GM10266 (cell line): Measurements from ENCODE around the gene CELA2B.
"Not testable (repeated sequence)": the region's sequence is repeated elsewhere in the genome, so short reads cannot be mapped to it uniquely, and the experiment has no call there.

Source experiments
- DNase-seq: peaks from one replicate; pipeline ENCODE4 v3.0.0; 2012; ENCODE audit errors: extremely low spot score
- TF ChIP-seq, protein P1 (sequence below): IDR thresholded peaks from 2 replicates; pipeline ENCODE4 v1.5.1; 2012; ENCODE audit warnings: mild to moderate bottlenecking, low read depth; ENCODE audit not compliant: control insufficient read depth, insufficient read depth; ENCODE audit errors: missing control alignments

Gene CELA2B

DNA sequence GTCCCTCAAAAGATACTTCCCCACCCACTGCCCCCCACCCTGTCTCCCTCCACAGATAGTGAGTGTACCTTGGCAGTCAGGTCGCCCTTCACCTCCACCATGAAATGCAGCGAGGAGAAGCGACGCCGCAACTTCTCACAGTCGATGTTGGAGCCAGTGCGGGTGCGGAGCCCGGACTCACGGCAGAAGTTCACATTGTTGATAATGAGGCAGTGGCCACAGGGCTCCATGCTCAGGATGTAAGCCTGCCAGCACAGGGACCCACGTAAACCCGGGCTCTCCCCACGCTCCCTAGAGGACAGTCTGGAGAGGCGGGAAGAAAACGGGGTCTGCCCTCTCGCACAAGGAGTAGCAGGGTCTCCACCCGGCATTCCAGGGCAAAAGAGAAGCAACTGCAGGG is 30.9 kb downstream of the CELA2B start:
- TF ChIP-seq, protein P1, sequence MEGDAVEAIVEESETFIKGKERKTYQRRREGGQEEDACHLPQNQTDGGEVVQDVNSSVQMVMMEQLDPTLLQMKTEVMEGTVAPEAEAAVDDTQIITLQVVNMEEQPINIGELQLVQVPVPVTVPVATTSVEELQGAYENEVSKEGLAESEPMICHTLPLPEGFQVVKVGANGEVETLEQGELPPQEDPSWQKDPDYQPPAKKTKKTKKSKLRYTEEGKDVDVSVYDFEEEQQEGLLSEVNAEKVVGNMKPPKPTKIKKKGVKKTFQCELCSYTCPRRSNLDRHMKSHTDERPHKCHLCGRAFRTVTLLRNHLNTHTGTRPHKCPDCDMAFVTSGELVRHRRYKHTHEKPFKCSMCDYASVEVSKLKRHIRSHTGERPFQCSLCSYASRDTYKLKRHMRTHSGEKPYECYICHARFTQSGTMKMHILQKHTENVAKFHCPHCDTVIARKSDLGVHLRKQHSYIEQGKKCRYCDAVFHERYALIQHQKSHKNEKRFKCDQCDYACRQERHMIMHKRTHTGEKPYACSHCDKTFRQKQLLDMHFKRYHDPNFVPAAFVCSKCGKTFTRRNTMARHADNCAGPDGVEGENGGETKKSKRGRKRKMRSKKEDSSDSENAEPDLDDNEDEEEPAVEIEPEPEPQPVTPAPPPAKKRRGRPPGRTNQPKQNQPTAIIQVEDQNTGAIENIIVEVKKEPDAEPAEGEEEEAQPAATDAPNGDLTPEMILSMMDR = no peak
- DNase-seq = no peak

DNA sequence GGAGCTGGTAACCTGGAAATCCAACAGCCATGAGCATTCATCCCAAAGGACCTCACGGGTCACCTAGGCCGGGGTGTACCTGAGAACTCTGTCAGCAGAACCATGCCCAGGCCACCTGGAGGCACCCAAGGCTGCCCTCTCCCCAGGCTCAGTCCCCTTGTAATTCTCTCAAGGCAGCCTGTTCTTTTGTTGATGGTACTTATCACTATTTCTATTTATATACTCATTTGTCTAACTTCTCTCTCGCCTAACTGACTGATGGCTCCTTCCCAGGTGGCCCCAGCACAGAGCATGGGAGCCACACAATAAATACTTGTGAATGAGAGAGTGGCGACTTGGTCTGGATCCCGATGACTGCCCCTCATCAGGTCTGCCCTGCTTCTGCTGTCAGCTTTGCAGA is 31.4 kb downstream of the CELA2B start:
- DNase-seq = no peak
- TF ChIP-seq, protein P1 = no peak

DNA sequence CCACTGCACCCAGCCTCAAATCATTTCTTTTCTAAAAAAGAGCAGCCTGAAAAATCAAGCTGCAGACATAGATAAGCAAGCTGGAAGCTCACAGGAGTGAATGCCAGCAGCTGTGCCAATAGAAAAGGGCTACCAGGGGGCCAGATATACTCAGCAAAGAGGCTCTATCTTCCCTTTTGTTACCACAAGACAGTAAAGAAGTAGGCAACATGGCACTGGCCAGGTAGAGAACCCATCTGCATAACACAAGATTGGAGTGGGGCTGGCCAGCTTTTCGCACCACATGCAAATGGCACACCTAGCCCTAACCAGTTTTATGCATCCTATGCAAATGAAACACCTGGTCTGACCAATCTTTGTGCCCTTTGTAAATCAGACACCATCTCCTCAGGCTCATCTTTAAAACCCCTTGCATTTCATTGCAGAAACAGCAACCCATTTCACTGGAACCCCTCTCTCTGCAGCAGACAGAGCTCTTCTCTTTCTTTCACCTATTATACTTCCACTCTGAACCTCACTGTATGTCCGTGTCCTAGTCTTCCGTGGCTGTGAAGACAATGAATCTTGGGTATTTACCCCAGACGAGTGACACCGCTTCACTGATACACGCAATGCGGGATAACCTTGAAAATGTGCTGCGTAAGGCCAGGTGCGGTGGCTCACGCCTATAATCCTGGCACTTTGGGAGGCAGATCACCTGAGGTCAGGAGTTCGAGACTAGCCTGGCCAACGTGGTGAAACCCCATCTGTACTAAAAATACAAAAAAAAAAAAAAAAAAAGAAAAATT is 33.0 kb downstream of the CELA2B start:
- no peak for DNase-seq

GRCh38 chr1:15509586-15509985 is 33.7 kb downstream of the CELA2B start:
- DNase-seq = no peak
- TF ChIP-seq, protein P1 = no peak

More for the DNA sequence above, 33.0 kb downstream of the CELA2B start:
- TF ChIP-seq, protein P1 = no peak

- no peak for DNase-seq
- TF ChIP-seq, protein P1 = no peak
These were observed 34.9 kb downstream of the CELA2B start for GRCh38 chr1:15510611-15511405.

DNA sequence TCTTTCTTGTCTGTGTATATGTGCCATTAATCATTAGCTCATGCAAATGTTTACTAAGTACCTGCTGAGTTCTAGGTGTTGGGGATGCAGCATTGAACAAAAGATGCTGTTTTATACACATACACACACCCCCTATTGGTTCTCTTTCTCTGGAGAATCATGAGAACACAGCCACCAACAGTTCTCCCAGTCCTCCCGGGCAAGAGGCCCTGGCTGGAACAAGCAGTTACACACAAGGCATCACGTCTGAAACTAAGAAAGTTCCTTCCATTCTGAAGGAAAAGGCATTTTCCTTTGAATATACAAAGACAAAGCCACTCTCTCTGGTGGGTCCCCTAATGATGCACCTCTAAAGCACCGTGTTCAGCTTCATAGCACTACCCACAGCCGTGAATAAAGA is 37.3 kb downstream of the CELA2B start:
- no peak for DNase-seq
- TF ChIP-seq, protein P1 = no peak

GRCh38 chr1:15513919-15514318 is 38.0 kb downstream of the CELA2B start:
- TF ChIP-seq, protein P1 = no peak
- no peak for DNase-seq

DNA sequence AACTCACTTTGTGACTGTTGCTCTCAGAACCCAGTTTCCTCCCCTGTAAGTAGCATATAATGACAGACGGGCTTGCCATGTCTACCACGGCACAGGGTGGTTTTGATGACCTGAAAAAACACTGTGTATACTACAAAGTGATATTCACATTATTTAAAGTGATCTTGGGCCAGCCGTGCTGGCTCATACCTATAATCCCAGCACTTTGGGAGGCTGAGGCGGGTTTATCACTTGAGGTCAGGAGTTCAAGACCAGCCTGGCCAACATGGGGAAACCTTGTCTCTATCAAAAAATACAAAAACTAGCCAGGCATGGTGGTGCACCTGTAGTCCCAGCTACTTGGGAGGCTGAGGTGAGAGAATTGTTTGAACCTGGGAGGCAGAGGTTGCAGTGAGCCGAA is 38.7 kb downstream of the CELA2B start:
- not testable (repeated sequence) for DNase-seq
